K562 (cell line): ENCODE data around the gene FOXO3. TPM values are rescaled to one million over a fixed set of nuclear protein-coding genes. Genes with fewer than 3 reads are reported as not detected.

Source experiments
- ATAC-seq: fragments of 200-7000 bp; cut with Tn5 transposase; 3 replicates; pipeline ENCODE4 v1.9.1; 2020; ENCODE audit warnings: moderate library complexity
- BruUV-seq: library from RNA; stranded (reverse); fragments of 400-500 nt; replicated peaks from 2 replicates; lab custom pipeline; 2021; lab: Mats Ljungman, UMichigan
- CTCF ChIA-PET: fragments of 300-600 bp; formaldehyde crosslinking; extraction: SDS; loops from one replicate; lab custom pipeline; 2021; ENCODE audit warnings: low intra/inter-chr PET ratio; lab: Yijun Ruan, JAX
- POLR2A ChIA-PET: fragments of 300-600, 350-650 bp; sonication (Branson Sonifier 250); formaldehyde crosslinking; extraction: SDS; loops from one replicate; lab custom pipeline; 2021; ENCODE audit warnings: antibody characterized with exemption, inconsistent platforms; lab: Yijun Ruan, JAX
- DNase-seq, 4 experiments: peaks; one replicate each; pipeline versions ENCODE4 v3.0.0 to v3.0.0-alpha.2; 2011 to 2018; ENCODE audit warnings: low spot score in 3 of 4, mixed read lengths in 3 of 4; ENCODE audit errors: extremely low read depth in 1 of 4
- FAIRE-seq: peaks from 2 replicates; lab custom pipeline; 2011; peaks lifted over from hg19 to GRCh38; lab: Jason Lieb, UNC
- H2AFZ ChIP-seq: 2 replicates; pipeline ENCODE4 v1.6.0; 2011; ENCODE audit warnings: low read depth, low read length, control low read depth, inconsistent platforms
- H3K27ac ChIP-seq: fragments of 200-600 bp; 3 replicates; pipeline ENCODE4 v1.8.0; 2011; ENCODE audit warnings: low read depth, mild to moderate bottlenecking, control low read depth, inconsistent platforms, low read length, moderate library complexity, mixed read lengths; ENCODE audit errors: extremely low read depth
- H3K27me3 ChIP-seq, 2 experiments: fragments of 300-600 bp in 1 of 2; 2 replicates in 1 of 2; 3 replicates in 1 of 2; pipeline versions ENCODE4 v1.6.0 to v1.8.0; 2011; ENCODE audit warnings: inconsistent platforms in 2 of 2, low read length in 2 of 2, mild to moderate bottlenecking in 1 of 2, mixed read lengths in 1 of 2, moderate library complexity in 1 of 2; ENCODE audit not compliant: control insufficient read depth in 2 of 2, insufficient read depth in 2 of 2
- H3K36me3 ChIP-seq: fragments of 300-600 bp; 3 replicates; pipeline ENCODE4 v1.8.0; 2011; ENCODE audit warnings: mild to moderate bottlenecking, low read length, inconsistent platforms; ENCODE audit not compliant: control insufficient read depth, insufficient read depth
- H3K4me1 ChIP-seq, 2 experiments: fragments of 200-600 bp in 1 of 2; replicated peaks in 1 of 2; 2 replicates in 1 of 2; 3 replicates in 1 of 2; pipeline versions ENCODE4 v1.5.1 to v1.8.0; 2011; ENCODE audit warnings: inconsistent platforms in 2 of 2, low read length in 2 of 2, mild to moderate bottlenecking in 1 of 2, mixed read lengths in 1 of 2, moderate library complexity in 1 of 2; ENCODE audit not compliant: control insufficient read depth in 2 of 2, insufficient read depth in 2 of 2
- H3K4me2 ChIP-seq: 2 replicates; pipeline ENCODE4 v1.6.1; 2011; ENCODE audit warnings: low read length, control low read depth, inconsistent platforms, mixed read lengths; ENCODE audit not compliant: insufficient read depth
- H3K4me3 ChIP-seq: fragments of 200-600 bp; sonication (generic), shearing (Covaris generic); 2 replicates; pipeline ENCODE4 v1.5.1; 2016; ENCODE audit warnings: control low read depth, inconsistent platforms
- H3K79me2 ChIP-seq: fragments of 200-600 bp; 3 replicates; pipeline ENCODE4 v1.8.0; 2011; ENCODE audit warnings: low read length, inconsistent platforms; ENCODE audit not compliant: control insufficient read depth, insufficient read depth
- H3K9ac ChIP-seq, 2 experiments: 2 replicates each; pipeline versions ENCODE4 v1.6.0 to v1.6.1; 2011; ENCODE audit warnings: low read depth in 2 of 2, low read length in 2 of 2, control low read depth in 1 of 2, inconsistent platforms in 1 of 2, mild to moderate bottlenecking in 1 of 2, mixed read lengths in 1 of 2; ENCODE audit not compliant: insufficient read depth in 1 of 2
- H3K9me1 ChIP-seq: one replicate; pipeline ENCODE4 v1.6.0; 2011; ENCODE audit warnings: inconsistent platforms, mild to moderate bottlenecking, low read length, moderate library complexity; ENCODE audit not compliant: control insufficient read depth, insufficient read depth
- H3K9me3 ChIP-seq: replicated peaks from 2 replicates; pipeline ENCODE4 v1.5.1; 2011; ENCODE audit warnings: low read depth, low read length, inconsistent platforms; ENCODE audit not compliant: control insufficient read depth, insufficient read depth
- H4K20me1 ChIP-seq: replicated peaks from 2 replicates; pipeline ENCODE4 v1.6.1; 2011; ENCODE audit warnings: low read length, inconsistent platforms, mixed read lengths; ENCODE audit not compliant: control insufficient read depth, insufficient read depth
- NFIX ChIP-seq: fragments of 250-450 bp; sonication (Bioruptor Pico); IDR thresholded peaks from 2 replicates; pipeline ENCODE4 v1.4.0; 2020; ENCODE audit warnings: low read depth, mild to moderate bottlenecking, moderate library complexity
- RBM34 ChIP-seq: fragments of 200-400 bp; formaldehyde crosslinking; IDR thresholded peaks from 2 replicates; pipeline ENCODE4 v1.6.1; 2018; ENCODE audit warnings: low read length, borderline replicate concordance; ENCODE audit not compliant: insufficient read depth
- ZNF347 ChIP-seq: fragments of 450-650 bp; formaldehyde crosslinking; IDR thresholded peaks from 2 replicates; pipeline ENCODE4 v1.4.0; 2020; ENCODE audit warnings: low read depth, mild to moderate bottlenecking, moderate library complexity
- WGBS: fragments of 100-300 bp; shearing (Covaris generic); methylation state at CpG from one replicate; pipeline ENCODE4 v1.1.6; 2016; ENCODE audit warnings: low coverage, mixed read lengths; ENCODE audit not compliant: insufficient coverage; ENCODE audit errors: missing lambda C conversion rate; 5-methylcytosine and 5-hydroxymethylcytosine counted together
- in situ Hi-C: fragments of 300-500 bp; cut with MboI; formaldehyde crosslinking; loops from 4 replicates; pipeline ENCODE4 v1.15.0; 2018; ENCODE audit warnings: inconsistent platforms, mixed read lengths
- intact Hi-C: fragments of 100-400 bp; cut with micrococcal nuclease; formaldehyde crosslinking; loops from 2 replicates; pipeline ENCODE4 v1.14.2; 2022
- polyA plus RNA-seq, 8 experiments: library from polyadenylated mRNA; depleted of rRNA in 4 of 8; stranded (reverse) in 5 of 8; unstranded in 3 of 8; fragments of >200 nt; fragmentation: Nextera tagmentation in 2 of 8; fragmentation: Illumina TruSeq in 1 of 8; extraction: Ambion mirVana in 2 of 8; extraction: Trizol in 1 of 8; gene quantifications; 2 replicates each; pipeline versions ENCODE4 v1.2.1 to v1.2.3, GENCODE V29; 2011 to 2014; ENCODE audit warnings: inconsistent platforms in 1 of 8, missing spikeins in 1 of 8
- total RNA-seq, 7 experiments: library from RNA; depleted of rRNA in 6 of 7; stranded (reverse); fragments of >200 nt in 6 of 7; fragmentation: Illumina TruSeq in 2 of 7; extraction: Trizol in 2 of 7; gene quantifications; 2 replicates each; pipeline versions ENCODE4 v1.2.1 to v1.2.3, GENCODE V29; 2011 to 2021; ENCODE audit warnings: low replicate concordance in 1 of 7
- TF ChIP-seq, protein P1 (sequence below): sonication (generic); formaldehyde crosslinking; IDR thresholded peaks from 2 replicates; pipeline ENCODE4 v1.8.1; 2023; ENCODE audit warnings: mild to moderate bottlenecking, missing genetic modification reagents
- TF ChIP-seq, protein P2 (sequence below), 2 experiments: IDR thresholded peaks in 1 of 2; conservative IDR thresholded peaks in 1 of 2; 2 replicates each; pipeline ENCODE4 v1.6.1; 2016; ENCODE audit warnings: low read depth in 2 of 2, mild to moderate bottlenecking in 1 of 2, missing compliant biosample characterization in 1 of 2, missing genetic modification characterization in 1 of 2, moderate library complexity in 1 of 2

The FOXO3 gene
- total and polyA plus RNA-seq, 9 of the 15 experiments (the other 6 are each of a cell fraction or from before 2014, with no cell fraction given): 3.0 to 14.6 (median 6.0) TPM

DNA sequence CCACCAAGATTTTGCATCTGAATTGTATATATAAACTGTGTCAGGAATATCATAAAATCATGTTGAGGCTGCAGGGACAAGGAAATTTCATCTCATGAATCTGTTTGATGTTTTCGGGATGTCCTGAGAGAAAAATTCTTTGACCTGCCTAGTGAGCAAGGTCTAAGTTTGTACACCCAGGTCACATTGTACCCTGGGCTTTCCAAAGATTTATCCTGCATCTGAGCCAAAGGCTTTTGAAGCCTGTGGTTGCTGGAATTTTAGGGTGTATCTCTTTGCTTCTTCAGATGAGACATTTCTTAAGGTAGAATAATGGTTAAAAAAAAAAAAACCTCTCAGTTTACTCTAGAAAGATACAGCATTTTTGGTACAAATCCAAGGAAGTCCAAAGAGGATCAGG, 63.3 kb downstream of the FOXO3 start:
- ATAC-seq: no peak
- intact Hi-C loops: no loop called here
- POLR2A ChIA-PET: interaction anchor here (1.3 kb wide), 1 partner anchor 11 kb away, joined by 4 read pairs; no protein-coding TSS in a partner anchor

More for the DNA sequence above, 63.3 kb downstream of the FOXO3 start:
- Histone ChIP-seq H3K4me1 (peaks cover 0 to 10% of the 10 kb centered on the region in 2 experiments; a peak in 4 of 5 replicates), H3K27me3 (no peaks in the 10 kb centered on the region), H3K9me1 (no peaks in the 10 kb centered on the region), H3K79me2 (peaks cover 5% of the 10 kb centered on the region; the same call in 1 of the 3 replicates), H3K4me3 (no peak overlapping the region), H3K36me3 (no peaks in the 10 kb centered on the region), H2AFZ (no peak overlapping the region), H3K9ac (no peak overlapping the region), H4K20me1 (no peaks in the 10 kb centered on the region; the same call in 1 of the 2 replicates), H3K27ac (no peak overlapping the region), H3K4me2 (no peak overlapping the region), H3K9me3 (no peaks in the 10 kb centered on the region)
- CTCF ChIA-PET: no interaction called here
- TF ChIP-seq NFIX (CRISPR knock-in tag) (no peak), ZNF347 (CRISPR knock-in tag) (no peak), RBM34 (no peak)
- TF ChIP-seq, protein P1, sequence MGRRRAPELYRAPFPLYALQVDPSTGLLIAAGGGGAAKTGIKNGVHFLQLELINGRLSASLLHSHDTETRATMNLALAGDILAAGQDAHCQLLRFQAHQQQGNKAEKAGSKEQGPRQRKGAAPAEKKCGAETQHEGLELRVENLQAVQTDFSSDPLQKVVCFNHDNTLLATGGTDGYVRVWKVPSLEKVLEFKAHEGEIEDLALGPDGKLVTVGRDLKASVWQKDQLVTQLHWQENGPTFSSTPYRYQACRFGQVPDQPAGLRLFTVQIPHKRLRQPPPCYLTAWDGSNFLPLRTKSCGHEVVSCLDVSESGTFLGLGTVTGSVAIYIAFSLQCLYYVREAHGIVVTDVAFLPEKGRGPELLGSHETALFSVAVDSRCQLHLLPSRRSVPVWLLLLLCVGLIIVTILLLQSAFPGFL (CRISPR knock-in tag): no peak
- TF ChIP-seq, protein P2, sequence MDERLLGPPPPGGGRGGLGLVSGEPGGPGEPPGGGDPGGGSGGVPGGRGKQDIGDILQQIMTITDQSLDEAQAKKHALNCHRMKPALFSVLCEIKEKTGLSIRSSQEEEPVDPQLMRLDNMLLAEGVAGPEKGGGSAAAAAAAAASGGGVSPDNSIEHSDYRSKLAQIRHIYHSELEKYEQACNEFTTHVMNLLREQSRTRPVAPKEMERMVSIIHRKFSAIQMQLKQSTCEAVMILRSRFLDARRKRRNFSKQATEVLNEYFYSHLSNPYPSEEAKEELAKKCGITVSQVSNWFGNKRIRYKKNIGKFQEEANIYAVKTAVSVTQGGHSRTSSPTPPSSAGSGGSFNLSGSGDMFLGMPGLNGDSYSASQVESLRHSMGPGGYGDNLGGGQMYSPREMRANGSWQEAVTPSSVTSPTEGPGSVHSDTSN (CRISPR knock-in tag; IDR thresholded peaks at IDR 0.05; ENCODE audit: low read depth): no peak
- TF ChIP-seq, protein P2 (tag; conservative IDR thresholded peaks at IDR 0.05; ENCODE audit: low read depth): no peak
- 100% methylated on average over 1 of the region's 1 CpG for WGBS
- FAIRE-seq (no peak), DNase-seq (no peak)
- in situ Hi-C loops: no loop called here
- BruUV-seq: no TSS peak
